Effector memory CD4-positive, alpha-beta T cell (primary cell): ENCODE data around the gene HOOK1.
"Not testable (repeated sequence)": the region's sequence is repeated elsewhere in the genome, so short reads cannot be mapped to it uniquely, and the experiment has no call there.

Experiments
- DNase-seq, 3 donors: peaks; one replicate each; pipeline ENCODE4 v3.0.0-alpha.2; 2020
- H3K27ac ChIP-seq: 2 replicates; pipeline ENCODE4 v1.7.0; 2013; ENCODE audit warnings: mild to moderate bottlenecking, low read length, moderate library complexity; ENCODE audit not compliant: insufficient read depth, poor library complexity, severe bottlenecking
- H3K27me3 ChIP-seq: replicated peaks from 2 replicates; pipeline ENCODE4 v1.7.0; 2013; ENCODE audit warnings: mild to moderate bottlenecking, low read length; ENCODE audit not compliant: insufficient read depth, control insufficient read depth, poor library complexity, severe bottlenecking
- H3K36me3 ChIP-seq: 2 replicates; pipeline ENCODE4 v1.7.0; 2013; ENCODE audit warnings: mild to moderate bottlenecking, low read length, moderate library complexity; ENCODE audit not compliant: control insufficient read depth, insufficient read depth
- H3K4me1 ChIP-seq: 2 replicates; pipeline ENCODE4 v1.7.0; 2013; ENCODE audit warnings: low read length, mild to moderate bottlenecking; ENCODE audit not compliant: control insufficient read depth, insufficient read depth, poor library complexity, severe bottlenecking
- H3K4me3 ChIP-seq: 2 replicates; pipeline ENCODE4 v1.7.0; 2013; ENCODE audit warnings: low read length, low read depth, mild to moderate bottlenecking; ENCODE audit not compliant: insufficient read depth, poor library complexity, severe bottlenecking
- H3K9me3 ChIP-seq: 2 replicates; pipeline ENCODE4 v1.7.0; 2013; ENCODE audit warnings: mild to moderate bottlenecking, low read length, moderate library complexity; ENCODE audit not compliant: control insufficient read depth

HOOK1 gene

GRCh38 chr1:59816318-59816878 lies 1.6 kb downstream of the HOOK1 start:
- Histone ChIP-seq H3K27me3 (no peaks in the 10 kb centered on the region), H3K9me3 (no peaks in the 10 kb centered on the region), H3K36me3 (no peaks in the 10 kb centered on the region), H3K4me3 (no peak overlapping the region), H3K27ac (no peak overlapping the region), H3K4me1 (peaks cover 7% of the 10 kb centered on the region)
- DNase-seq, result no peak

GRCh38 chr1:59819566-59820438 lies 5.1 kb downstream of the HOOK1 start:
- DNase-seq, result no peak
- peaks cover 7% of the 10 kb centered on the region for H3K4me1 ChIP-seq

GRCh38 chr1:59827055-59827643 lies 12.4 kb downstream of the HOOK1 start:
- Histone ChIP-seq H3K9me3 (no peaks in the 10 kb centered on the region), H3K4me1 (no peaks in the 10 kb centered on the region), H3K4me3 (no peak overlapping the region), H3K27me3 (no peaks in the 10 kb centered on the region), H3K36me3 (no peaks in the 10 kb centered on the region), H3K27ac (no peak overlapping the region)
- DNase-seq, result no peak

More at GRCh38 chr1:59819566-59820438, 5.1 kb downstream of the HOOK1 start:
- H3K9me3 ChIP-seq, result no peaks in the 10 kb centered on the region
- H3K4me3 ChIP-seq, result no peak overlapping the region
- H3K27me3 ChIP-seq, result no peaks in the 10 kb centered on the region
- no peaks in the 10 kb centered on the region for H3K36me3 ChIP-seq
- H3K27ac ChIP-seq, result no peak overlapping the region

- H3K4me3 ChIP-seq, result no peak overlapping the region
- H3K27me3 ChIP-seq, result no peaks in the 10 kb centered on the region
- no peaks in the 10 kb centered on the region for H3K9me3 ChIP-seq
- no peak overlapping the region for H3K27ac ChIP-seq
- H3K4me1 ChIP-seq, result no peaks in the 10 kb centered on the region
- no peaks in the 10 kb centered on the region for H3K36me3 ChIP-seq
- DNase-seq, result no peak
These were observed 13.4 kb downstream of the HOOK1 start for GRCh38 chr1:59828160-59828559.

GRCh38 chr1:59831529-59831928 lies 16.8 kb downstream of the HOOK1 start:
- no peak overlapping the region for H3K27ac ChIP-seq
- no peaks in the 10 kb centered on the region for H3K27me3 ChIP-seq
- H3K9me3 ChIP-seq, result no peaks in the 10 kb centered on the region
- no peaks in the 10 kb centered on the region for H3K36me3 ChIP-seq
- no peaks in the 10 kb centered on the region for H3K4me1 ChIP-seq
- DNase-seq, result no peak
- H3K4me3 ChIP-seq, result no peak overlapping the region

GRCh38 chr1:59833022-59833421 lies 18.3 kb downstream of the HOOK1 start:
- Histone ChIP-seq H3K4me3 (no peak overlapping the region), H3K9me3 (no peaks in the 10 kb centered on the region), H3K4me1 (no peaks in the 10 kb centered on the region), H3K27me3 (no peaks in the 10 kb centered on the region), H3K36me3 (no peaks in the 10 kb centered on the region), H3K27ac (no peak overlapping the region)
- no peak for DNase-seq

GRCh38 chr1:59833991-59834390 lies 19.2 kb downstream of the HOOK1 start:
- no peak overlapping the region for H3K27ac ChIP-seq
- DNase-seq, result no peak
- no peaks in the 10 kb centered on the region for H3K36me3 ChIP-seq
- no peak overlapping the region for H3K4me3 ChIP-seq
- no peaks in the 10 kb centered on the region for H3K27me3 ChIP-seq
- H3K9me3 ChIP-seq, result no peaks in the 10 kb centered on the region
- no peaks in the 10 kb centered on the region for H3K4me1 ChIP-seq

GRCh38 chr1:59837857-59838256 lies 23.1 kb downstream of the HOOK1 start:
- H3K27ac ChIP-seq, H3K4me1 ChIP-seq: not testable (repeated sequence)

GRCh38 chr1:59845091-59845490 lies 30.3 kb downstream of the HOOK1 start:
- no peaks in the 10 kb centered on the region for H3K9me3 ChIP-seq
- no peak overlapping the region for H3K4me3 ChIP-seq
- H3K36me3 ChIP-seq, result peaks cover 16% of the 10 kb centered on the region
- H3K27me3 ChIP-seq, result no peaks in the 10 kb centered on the region
- no peaks in the 10 kb centered on the region for H3K4me1 ChIP-seq
- no peak overlapping the region for H3K27ac ChIP-seq
- DNase-seq, result no peak

More at GRCh38 chr1:59837857-59838256, 23.1 kb downstream of the HOOK1 start:
- not testable (repeated sequence) for DNase-seq, H3K27me3 ChIP-seq, H3K36me3 ChIP-seq, H3K4me3 ChIP-seq, H3K9me3 ChIP-seq
